ENCODE results near the gene BPGM. TPM values are rescaled to one million over a fixed set of nuclear protein-coding genes. Genes with fewer than 3 reads are reported as not detected.

Gene BPGM
- total RNA-seq, 1 experiment from 2014 or later: 32.5 TPM

GRCh38 chr7:134643131-134643530 is 3.5 kb upstream of the BPGM start:
- intact Hi-C loops (cut with micrococcal nuclease; ENCODE audit: unreplicated experiment): loop anchor here (10.0 kb wide), 1 partner anchor 532 kb away; the partner anchor contains the start of gene CYREN
- TF ChIP-seq, protein P1, sequence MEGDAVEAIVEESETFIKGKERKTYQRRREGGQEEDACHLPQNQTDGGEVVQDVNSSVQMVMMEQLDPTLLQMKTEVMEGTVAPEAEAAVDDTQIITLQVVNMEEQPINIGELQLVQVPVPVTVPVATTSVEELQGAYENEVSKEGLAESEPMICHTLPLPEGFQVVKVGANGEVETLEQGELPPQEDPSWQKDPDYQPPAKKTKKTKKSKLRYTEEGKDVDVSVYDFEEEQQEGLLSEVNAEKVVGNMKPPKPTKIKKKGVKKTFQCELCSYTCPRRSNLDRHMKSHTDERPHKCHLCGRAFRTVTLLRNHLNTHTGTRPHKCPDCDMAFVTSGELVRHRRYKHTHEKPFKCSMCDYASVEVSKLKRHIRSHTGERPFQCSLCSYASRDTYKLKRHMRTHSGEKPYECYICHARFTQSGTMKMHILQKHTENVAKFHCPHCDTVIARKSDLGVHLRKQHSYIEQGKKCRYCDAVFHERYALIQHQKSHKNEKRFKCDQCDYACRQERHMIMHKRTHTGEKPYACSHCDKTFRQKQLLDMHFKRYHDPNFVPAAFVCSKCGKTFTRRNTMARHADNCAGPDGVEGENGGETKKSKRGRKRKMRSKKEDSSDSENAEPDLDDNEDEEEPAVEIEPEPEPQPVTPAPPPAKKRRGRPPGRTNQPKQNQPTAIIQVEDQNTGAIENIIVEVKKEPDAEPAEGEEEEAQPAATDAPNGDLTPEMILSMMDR (IDR thresholded peaks at IDR 0.05; ENCODE audit: unreplicated experiment): no peak
- CTCF ChIA-PET: interaction anchor here (0.6 kb wide), 1 partner anchor 16 kb away, joined by 4 read pairs; no protein-coding TSS in a partner anchor
- H3K4me3 Mint-ChIP-seq (ENCODE audit: low read depth, unreplicated experiment): no peak overlapping the region
- peaks cover 5% of the 10 kb centered on the region for H3K36me3 Mint-ChIP-seq (ENCODE audit: insufficient read depth, unreplicated experiment)
- peaks cover 2% of the 10 kb centered on the region for H3K9me3 Mint-ChIP-seq (ENCODE audit: low read depth, unreplicated experiment)
- H3K27me3 Mint-ChIP-seq (ENCODE audit: unreplicated experiment): no peaks in the 10 kb centered on the region
- DNase-seq: peak; percentile 61
- peaks cover 34% of the 10 kb centered on the region for H3K4me1 Mint-ChIP-seq (ENCODE audit: low read depth, unreplicated experiment)
- no TSS peak for BruUV-seq (replicated peaks)
- H3K27ac Mint-ChIP-seq (ENCODE audit: unreplicated experiment): no peak overlapping the region

DNA sequence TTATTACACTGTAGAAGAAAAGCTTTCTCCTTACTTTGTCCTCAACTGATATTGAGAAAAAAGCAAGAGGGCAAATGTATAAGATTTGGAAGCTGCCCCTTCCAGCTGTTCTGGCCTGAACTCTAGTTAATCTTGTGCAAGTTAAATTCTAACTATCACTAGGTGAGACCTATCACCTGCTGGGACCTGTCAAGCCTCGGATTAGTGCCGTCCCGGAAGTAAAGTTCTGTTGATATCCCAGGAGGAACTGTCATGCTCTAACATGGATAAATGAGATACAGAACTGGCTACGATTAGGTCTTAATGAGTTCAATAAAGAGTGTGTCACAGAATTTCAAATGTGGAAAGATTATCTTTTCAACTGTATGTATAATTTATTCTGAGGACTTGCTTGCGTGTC is 1.2 kb upstream of the BPGM start:
- Mint-ChIP-seq H3K9me3 (ENCODE audit: low read depth, unreplicated experiment) (peaks cover 2% of the 10 kb centered on the region), H3K36me3 (ENCODE audit: insufficient read depth, unreplicated experiment) (peaks cover 6% of the 10 kb centered on the region), H3K27ac (ENCODE audit: unreplicated experiment) (no peak overlapping the region), H3K4me1 (ENCODE audit: low read depth, unreplicated experiment) (peaks cover 38% of the 10 kb centered on the region), H3K4me3 (ENCODE audit: low read depth, unreplicated experiment) (no peak overlapping the region), H3K27me3 (ENCODE audit: unreplicated experiment) (no peaks in the 10 kb centered on the region)
- intact Hi-C loops (cut with micrococcal nuclease; ENCODE audit: unreplicated experiment): loop anchor here (10.0 kb wide), 1 partner anchor 529 kb away; the partner anchor contains the start of gene CYREN
- DNase-seq: no peak
- CTCF ChIA-PET: interaction anchor here (1.2 to 1.9 kb wide), 4 partner anchors 10 to 58 kb away, joined by 3 to 9 read pairs (median 6); no protein-coding TSS in a partner anchor
- BruUV-seq (replicated peaks): no TSS peak
- TF ChIP-seq, protein P1 (IDR thresholded peaks at IDR 0.05; ENCODE audit: unreplicated experiment): no peak

DNA sequence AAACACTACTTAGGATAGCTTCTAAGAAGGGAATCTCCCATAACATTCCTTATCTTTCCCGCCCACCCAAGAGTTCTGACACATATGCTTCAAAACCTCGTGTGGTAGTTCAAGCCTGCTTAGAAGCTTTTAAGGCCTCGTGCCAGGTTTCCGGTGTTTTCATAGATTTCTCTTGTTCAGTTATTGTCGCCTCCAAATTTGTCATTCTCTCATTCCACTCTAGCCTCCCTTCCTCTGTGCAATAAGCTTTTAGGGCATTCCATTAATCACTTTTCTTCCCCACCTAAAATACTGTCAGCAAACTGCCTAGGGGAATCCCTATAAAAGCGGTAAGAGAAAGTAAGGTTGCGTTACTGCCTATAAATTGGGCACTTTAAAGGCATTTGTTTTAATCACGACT is 718 bp upstream of the BPGM start:
- H3K4me3 Mint-ChIP-seq (ENCODE audit: low read depth, unreplicated experiment): no peak overlapping the region
- H3K27me3 Mint-ChIP-seq (ENCODE audit: unreplicated experiment): no peaks in the 10 kb centered on the region
- no peak for DNase-seq
- intact Hi-C loops (cut with micrococcal nuclease; ENCODE audit: unreplicated experiment): loop anchor here (10.0 kb wide), 1 partner anchor 529 kb away; the partner anchor contains the start of gene CYREN
- BruUV-seq (replicated peaks): TSS peak; percentile 92
- H3K36me3 Mint-ChIP-seq (ENCODE audit: insufficient read depth, unreplicated experiment): peaks cover 6% of the 10 kb centered on the region
- peaks cover 38% of the 10 kb centered on the region for H3K4me1 Mint-ChIP-seq (ENCODE audit: low read depth, unreplicated experiment)
- peaks cover 2% of the 10 kb centered on the region for H3K9me3 Mint-ChIP-seq (ENCODE audit: low read depth, unreplicated experiment)
- H3K27ac Mint-ChIP-seq (ENCODE audit: unreplicated experiment): no peak overlapping the region
- TF ChIP-seq, protein P1 (IDR thresholded peaks at IDR 0.05; ENCODE audit: unreplicated experiment): no peak
- CTCF ChIA-PET: interaction anchor here (0.6 to 1.9 kb wide), 7 partner anchors 9 to 198 kb away, joined by 3 to 9 read pairs (median 3); partner anchors contain the start of gene AKR1B10

- no peaks in the 10 kb centered on the region for H3K9me3 Mint-ChIP-seq (ENCODE audit: low read depth, unreplicated experiment)
- no peaks in the 10 kb centered on the region for H3K27me3 Mint-ChIP-seq (ENCODE audit: unreplicated experiment)
- H3K4me1 Mint-ChIP-seq (ENCODE audit: low read depth, unreplicated experiment): peaks cover 28% of the 10 kb centered on the region
- CTCF ChIA-PET: interaction anchor here (0.7 kb wide), 1 partner anchor 197 kb away, joined by 4 read pairs; no protein-coding TSS in a partner anchor
- intact Hi-C loops (cut with micrococcal nuclease; ENCODE audit: unreplicated experiment): loop anchor here (10.0 kb wide), 1 partner anchor 526 kb away; the partner anchor contains the start of gene CYREN
- no peak for DNase-seq
- H3K4me3 Mint-ChIP-seq (ENCODE audit: low read depth, unreplicated experiment): no peak overlapping the region
- no peak overlapping the region for H3K27ac Mint-ChIP-seq (ENCODE audit: unreplicated experiment)
- peaks cover 6% of the 10 kb centered on the region for H3K36me3 Mint-ChIP-seq (ENCODE audit: insufficient read depth, unreplicated experiment)
- TF ChIP-seq, protein P1 (IDR thresholded peaks at IDR 0.05; ENCODE audit: unreplicated experiment): no peak
- no TSS peak for BruUV-seq (replicated peaks)
Observed at GRCh38 chr7:134648456-134648855, 1.8 kb downstream of the BPGM start.

Data from Calu3 (cell line).